DMS114 treated with DMSO at 0.1 percent for 48 hours (cell line): Measurements from ENCODE around the gene CPVL.

Source experiments
- DNase-seq: peaks from one replicate; lab custom pipeline; 2025; ENCODE audit not compliant: unreplicated experiment; lab: John Stamatoyannopoulos, UW

The CPVL gene

DNA sequence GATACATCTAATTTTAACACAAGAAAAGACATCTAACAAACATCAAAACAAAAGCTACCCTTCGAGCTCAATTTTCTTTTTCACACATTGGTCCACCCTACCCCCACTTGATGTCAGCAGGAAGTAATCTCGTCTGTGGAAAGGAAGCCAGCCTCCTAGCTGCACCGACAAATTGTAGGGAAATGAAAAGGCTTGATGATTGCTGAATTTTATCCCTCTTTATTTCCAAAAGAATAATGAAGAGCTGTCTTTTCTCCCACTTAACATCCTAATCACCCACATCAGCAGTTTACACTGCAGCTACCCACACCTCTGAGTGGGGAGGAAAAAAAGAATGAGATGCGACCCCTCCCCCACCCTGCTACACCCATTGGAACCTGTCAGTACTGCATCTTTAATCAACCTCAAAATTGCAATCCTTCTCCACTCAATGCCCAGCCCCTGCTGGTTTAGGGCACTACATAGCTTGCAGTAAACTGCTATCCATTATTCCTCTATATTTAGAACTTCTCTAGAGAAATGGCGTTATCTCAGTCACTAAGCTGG lies 10.6 kb upstream of the CPVL start:
- no peak for DNase-seq

DNA sequence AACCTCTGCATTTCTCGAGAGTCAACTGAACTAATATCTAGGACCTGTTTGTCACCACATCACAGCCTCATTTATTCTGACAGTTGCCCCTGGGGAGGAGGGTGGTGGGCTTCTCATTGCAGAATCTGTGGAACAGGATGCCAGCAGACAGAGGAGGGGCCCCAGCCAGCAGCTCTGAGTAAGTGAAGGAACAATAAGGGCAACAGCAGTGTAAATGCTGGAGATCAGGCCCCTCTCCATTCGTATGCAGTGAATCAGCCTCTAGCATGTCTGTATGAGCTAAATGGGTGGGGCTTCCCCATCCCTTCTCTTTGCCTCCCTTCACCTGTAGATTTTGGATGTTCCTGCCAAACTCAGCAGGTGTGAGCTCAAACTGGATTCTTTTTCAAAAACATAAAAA lies 7.7 kb upstream of the CPVL start:
- no peak for DNase-seq

- no peak for DNase-seq
These were observed 4.5 kb upstream of the CPVL start for GRCh38 chr7:29150856-29151255.

DNA sequence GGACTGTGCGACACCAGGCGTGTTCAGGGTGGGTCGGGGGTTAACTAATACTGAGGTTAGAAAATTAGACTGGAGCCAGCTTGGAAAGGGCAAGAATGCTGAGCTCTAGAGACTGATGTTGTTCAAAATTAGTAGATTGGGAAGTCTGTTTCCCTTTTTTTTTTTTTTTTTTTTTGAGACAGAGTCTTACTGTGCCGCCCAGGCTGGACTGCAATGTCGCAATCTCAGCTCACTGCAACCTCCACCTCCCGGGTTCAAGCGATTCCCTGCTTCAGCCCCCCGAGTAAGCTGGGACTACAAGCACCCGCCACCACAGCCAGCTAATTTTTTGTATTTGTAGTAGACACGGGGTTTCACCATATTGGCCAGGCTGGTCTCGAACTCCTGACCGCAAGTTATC lies 2.7 kb upstream of the CPVL start:
- DNase-seq, result no peak

DNA sequence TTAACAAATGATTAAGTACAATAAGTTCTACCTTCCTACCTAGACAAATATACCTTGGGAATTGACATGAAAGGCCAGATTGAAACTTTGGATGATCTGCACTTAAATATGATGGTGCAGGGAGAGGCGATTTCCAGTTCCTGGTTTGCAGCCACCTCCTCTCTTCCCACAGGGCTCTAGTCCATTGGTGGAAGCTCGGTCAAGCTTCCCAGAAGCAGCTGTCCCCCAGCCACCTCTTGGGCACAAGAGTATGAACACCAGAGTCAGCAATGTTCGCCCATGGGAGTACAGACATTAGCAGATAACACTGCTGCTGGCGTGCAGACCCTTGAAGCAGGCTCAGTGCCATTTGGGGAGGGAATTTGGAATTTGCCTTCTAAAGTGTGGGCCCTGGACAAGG lies 1.5 kb upstream of the CPVL start:
- DNase-seq, result no peak

- no peak for DNase-seq
These were observed 712 bp upstream of the CPVL start for GRCh38 chr7:29146888-29147609.

GRCh38 chr7:29145553-29146056 lies 732 bp downstream of the CPVL start:
- DNase-seq, result no peak

DNA sequence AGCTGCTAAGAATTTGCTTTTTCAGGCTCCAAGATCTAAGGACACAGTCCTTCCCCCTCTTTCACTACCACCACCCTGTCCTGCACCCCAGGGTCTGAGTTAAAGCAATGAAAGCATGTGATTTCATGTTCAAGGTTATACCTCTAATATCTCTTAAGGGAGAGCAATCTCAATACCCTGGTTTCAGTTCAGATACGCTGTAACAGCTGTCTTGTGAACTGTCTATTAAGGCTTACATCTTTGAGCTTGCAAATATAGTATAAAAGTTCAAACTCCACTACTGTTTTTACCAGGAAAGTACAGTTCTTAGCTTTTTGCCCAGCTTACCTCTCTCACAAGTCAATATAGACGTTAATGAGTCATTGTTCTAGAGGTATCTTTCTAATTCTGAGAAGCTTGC lies 2.6 kb downstream of the CPVL start:
- no peak for DNase-seq

- DNase-seq, result no peak
These were observed 4.2 kb downstream of the CPVL start for GRCh38 chr7:29142021-29142727.

DNA sequence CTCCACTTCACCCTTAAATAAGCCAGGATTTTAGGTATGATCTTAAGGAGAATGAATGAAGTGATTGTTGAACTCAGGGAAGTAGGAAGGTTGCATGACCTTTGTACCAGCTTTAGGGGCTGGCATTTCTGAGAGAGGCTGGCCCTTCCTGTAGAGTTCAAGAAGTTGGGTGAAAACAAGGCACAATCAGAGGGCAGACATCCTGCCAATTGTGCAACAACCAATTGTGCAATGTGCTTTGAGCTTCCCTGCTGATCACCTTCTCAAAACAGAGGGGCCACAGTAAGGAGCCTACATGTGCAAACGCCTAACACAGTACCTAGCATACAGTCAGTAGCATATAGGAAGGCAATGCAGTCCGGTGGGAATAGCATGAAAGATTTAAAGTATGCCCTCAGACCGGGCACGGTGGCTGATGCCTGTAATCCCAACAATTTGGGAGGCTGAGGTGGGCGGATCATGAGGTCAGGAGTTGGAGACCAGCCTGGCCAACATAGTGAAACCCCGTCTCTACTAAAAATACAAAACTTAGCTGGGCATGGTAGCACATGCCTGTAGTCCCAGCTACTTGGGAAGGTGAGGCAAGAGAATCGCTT lies 5.4 kb downstream of the CPVL start:
- no peak for DNase-seq

DNA sequence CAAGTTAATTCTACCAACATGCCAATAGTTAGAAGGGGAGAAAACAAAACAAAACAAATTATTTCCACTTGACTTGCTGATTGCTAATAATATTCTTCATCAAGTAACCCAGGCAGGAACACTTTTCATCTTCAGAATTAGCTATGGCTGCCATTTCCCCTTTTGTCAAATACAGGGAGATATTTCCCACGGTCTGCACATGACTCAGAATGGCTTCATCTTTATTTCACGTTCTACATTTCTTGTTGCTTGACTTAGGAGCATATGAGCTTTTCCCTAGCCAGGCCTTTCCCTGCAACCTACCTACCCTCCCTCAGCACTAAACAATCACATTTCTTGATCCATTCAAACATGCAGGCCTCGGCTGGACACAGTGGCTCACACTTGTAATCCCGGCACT lies 6.5 kb downstream of the CPVL start:
- DNase-seq, result no peak

DNA sequence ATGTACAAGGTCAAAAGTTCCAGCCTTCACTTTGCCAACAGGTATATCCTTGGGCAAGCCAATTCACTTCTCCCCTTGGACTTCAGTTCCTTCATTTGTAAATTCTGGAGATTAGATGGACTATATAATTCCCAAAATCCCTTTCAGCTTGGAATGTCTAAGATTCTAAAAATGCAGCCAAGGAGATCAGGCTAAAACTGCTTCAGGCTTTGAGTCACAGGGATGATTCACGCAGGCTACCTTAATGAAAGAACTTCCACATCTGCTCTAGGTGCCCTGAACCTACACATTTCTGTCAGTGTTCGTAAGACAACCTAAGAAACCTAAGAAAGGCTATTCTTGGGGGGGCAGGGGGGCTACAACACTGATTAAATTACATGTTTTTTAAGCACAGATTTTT lies 7.1 kb downstream of the CPVL start:
- DNase-seq, result no peak

DNA sequence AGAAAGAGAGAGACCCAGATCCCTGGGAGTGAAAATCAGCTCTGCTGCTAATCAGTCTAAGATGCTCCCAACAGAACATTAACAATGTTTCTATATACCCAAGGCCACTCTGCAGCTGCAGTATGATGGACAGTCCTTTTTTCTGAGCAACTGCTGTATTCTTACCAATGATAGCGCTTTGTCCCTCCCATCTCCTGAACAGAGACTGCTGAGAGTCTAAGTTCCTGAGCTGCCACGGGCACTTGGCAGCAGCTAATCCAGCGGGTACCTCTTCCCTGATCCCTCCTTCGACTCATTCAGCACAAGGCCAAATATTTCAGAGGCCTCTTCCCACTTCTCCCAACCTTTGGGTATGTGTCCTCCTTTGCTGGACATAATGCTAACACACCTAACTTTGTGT lies 7.7 kb downstream of the CPVL start:
- no peak for DNase-seq

GRCh38 chr7:29135846-29136245 lies 10.5 kb downstream of the CPVL start:
- DNase-seq, result no peak

GRCh38 chr7:29132980-29133379 lies 13.4 kb downstream of the CPVL start:
- no peak for DNase-seq

DNA sequence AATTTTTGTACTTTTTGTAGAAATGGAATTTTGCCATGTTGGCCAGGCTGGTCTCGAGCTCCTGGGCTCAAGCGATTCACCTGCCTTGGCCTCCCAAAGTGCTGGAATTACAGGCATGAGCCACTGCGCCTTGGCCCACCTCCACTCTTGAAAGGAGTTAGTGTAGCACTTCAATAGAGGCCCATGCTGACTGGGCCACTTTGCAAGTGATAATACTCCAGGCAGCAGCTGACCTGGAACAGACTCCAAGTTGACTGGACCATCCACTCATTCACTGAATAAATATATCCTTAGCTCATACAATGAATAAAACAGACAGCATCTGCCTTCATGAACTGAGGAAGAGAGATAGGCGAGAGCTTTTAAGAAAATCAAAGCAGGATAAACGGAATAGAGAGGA lies 14.7 kb downstream of the CPVL start:
- no peak for DNase-seq

DNA sequence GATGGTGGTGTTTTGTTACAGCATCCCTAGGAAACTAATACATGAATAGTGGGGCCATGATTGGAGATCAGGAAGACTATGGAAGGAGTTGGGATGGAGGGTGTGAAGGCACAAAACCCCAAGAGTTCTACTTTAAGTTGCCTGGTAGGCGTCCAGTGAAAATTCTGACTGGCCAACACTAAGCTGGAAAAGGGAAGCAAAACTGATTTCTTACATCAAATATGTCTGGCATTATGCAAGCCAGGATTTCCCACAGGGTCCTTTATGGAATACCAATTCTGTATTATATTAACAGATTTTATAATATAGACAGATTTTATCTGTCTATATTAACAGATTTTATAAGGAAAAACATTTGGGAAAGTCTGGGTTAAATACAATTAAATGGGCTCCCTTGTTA lies 16.2 kb downstream of the CPVL start:
- no peak for DNase-seq

DNA sequence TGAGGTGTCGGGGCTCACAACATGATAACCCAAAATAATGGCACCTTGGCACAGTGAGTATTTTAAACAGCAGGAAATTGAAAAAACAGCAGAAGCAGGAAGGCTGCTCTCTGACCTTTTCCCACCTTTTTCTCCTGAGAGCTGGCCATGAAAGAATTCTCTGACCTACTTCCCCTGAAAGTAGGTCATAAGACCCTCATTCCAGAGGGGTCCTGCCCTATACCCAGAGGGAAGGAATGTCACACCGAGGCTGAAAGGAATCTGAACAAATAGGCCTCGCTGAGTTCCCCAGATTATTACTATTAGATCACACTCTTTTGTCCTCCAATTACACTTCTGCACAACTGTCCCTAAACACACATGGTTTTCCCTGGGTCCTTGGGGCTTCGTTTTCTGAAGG lies 18.8 kb downstream of the CPVL start:
- DNase-seq, result no peak

GRCh38 chr7:29126804-29127203 lies 19.5 kb downstream of the CPVL start:
- no peak for DNase-seq

DNA sequence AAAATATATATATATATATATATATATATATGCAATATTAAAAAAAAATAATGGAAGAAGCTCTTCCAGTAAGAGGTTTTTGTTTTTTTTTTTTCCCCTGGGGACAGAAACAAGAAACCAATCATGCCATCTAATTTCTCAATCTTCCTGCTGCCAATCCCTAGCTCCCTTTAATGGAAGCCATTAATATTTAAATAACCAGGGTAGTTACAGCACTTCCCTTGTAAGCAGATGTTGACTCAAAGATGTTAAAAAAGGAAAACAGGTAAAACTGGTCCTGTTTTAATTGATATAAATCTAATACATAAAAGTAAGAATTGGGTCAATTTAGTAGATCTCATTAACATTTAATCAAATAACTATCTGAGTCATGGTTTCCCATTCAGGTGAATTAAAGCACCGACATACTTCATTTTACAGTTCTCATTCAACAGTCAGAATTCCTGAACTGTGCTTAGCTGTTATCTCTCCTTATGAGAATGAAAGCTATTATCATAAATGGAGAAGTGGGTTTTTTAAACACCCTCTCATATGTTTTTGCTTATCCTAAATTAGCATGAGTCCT lies 22.6 kb downstream of the CPVL start:
- DNase-seq, result no peak

- DNase-seq, result no peak
These were observed 23.6 kb downstream of the CPVL start for GRCh38 chr7:29122759-29123158.

- DNase-seq, result no peak
These were observed 24.3 kb downstream of the CPVL start for GRCh38 chr7:29122081-29122480.
